Measurements from ENCODE around the gene CRHR2.

GRCh38 chr7:30652132-30652531 is 30.1 kb downstream of the CRHR2 start:
- TF ChIP-seq, protein P1, sequence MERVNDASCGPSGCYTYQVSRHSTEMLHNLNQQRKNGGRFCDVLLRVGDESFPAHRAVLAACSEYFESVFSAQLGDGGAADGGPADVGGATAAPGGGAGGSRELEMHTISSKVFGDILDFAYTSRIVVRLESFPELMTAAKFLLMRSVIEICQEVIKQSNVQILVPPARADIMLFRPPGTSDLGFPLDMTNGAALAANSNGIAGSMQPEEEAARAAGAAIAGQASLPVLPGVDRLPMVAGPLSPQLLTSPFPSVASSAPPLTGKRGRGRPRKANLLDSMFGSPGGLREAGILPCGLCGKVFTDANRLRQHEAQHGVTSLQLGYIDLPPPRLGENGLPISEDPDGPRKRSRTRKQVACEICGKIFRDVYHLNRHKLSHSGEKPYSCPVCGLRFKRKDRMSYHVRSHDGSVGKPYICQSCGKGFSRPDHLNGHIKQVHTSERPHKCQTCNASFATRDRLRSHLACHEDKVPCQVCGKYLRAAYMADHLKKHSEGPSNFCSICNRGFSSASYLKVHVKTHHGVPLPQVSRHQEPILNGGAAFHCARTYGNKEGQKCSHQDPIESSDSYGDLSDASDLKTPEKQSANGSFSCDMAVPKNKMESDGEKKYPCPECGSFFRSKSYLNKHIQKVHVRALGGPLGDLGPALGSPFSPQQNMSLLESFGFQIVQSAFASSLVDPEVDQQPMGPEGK (tag by site-specific recombination; IDR thresholded peaks at IDR 0.05): no peak
- TF ChIP-seq, protein P2, sequence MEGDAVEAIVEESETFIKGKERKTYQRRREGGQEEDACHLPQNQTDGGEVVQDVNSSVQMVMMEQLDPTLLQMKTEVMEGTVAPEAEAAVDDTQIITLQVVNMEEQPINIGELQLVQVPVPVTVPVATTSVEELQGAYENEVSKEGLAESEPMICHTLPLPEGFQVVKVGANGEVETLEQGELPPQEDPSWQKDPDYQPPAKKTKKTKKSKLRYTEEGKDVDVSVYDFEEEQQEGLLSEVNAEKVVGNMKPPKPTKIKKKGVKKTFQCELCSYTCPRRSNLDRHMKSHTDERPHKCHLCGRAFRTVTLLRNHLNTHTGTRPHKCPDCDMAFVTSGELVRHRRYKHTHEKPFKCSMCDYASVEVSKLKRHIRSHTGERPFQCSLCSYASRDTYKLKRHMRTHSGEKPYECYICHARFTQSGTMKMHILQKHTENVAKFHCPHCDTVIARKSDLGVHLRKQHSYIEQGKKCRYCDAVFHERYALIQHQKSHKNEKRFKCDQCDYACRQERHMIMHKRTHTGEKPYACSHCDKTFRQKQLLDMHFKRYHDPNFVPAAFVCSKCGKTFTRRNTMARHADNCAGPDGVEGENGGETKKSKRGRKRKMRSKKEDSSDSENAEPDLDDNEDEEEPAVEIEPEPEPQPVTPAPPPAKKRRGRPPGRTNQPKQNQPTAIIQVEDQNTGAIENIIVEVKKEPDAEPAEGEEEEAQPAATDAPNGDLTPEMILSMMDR (tag by site-specific recombination; IDR thresholded peaks at IDR 0.05): no peak
- TF ChIP-seq SP2 (tag by site-specific recombination; IDR thresholded peaks at IDR 0.05): no peak
- TF ChIP-seq, protein P3, sequence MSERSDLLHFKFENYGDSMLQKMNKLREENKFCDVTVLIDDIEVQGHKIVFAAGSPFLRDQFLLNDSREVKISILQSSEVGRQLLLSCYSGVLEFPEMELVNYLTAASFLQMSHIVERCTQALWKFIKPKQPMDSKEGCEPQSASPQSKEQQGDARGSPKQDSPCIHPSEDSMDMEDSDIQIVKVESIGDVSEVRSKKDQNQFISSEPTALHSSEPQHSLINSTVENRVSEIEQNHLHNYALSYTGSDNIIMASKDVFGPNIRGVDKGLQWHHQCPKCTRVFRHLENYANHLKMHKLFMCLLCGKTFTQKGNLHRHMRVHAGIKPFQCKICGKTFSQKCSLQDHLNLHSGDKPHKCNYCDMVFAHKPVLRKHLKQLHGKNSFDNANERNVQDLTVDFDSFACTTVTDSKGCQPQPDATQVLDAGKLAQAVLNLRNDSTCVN (tag by site-specific recombination; optimal IDR thresholded peaks at IDR 0.05): no peak
- no peak for TF ChIP-seq ZNF37A (tag by site-specific recombination; IDR thresholded peaks at IDR 0.05)
- no peak for TF ChIP-seq ZNF449 (tag by site-specific recombination; IDR thresholded peaks at IDR 0.05)

Measured in HEK293 (cell line).